Thoracic aorta (tissue), 2 donors: ENCODE measurements around the gene ZNF740. TPM values are rescaled to one million over a fixed set of nuclear protein-coding genes. Genes with fewer than 3 reads are reported as not detected.
"Not testable (repeated sequence)": the region's sequence is repeated elsewhere in the genome, so short reads cannot be mapped to it uniquely, and the experiment has no call there.

Experiments
- ATAC-seq: fragments of 150-250 bp; one replicate; pipeline ENCODE4 v1.8.0; 2017; ENCODE audit warnings: low read depth; ENCODE audit not compliant: insufficient number of reproducible peaks, low FRiP score
- DNase-seq: peaks from one replicate; pipeline ENCODE4 v3.0.0-alpha.2; 2020; ENCODE audit warnings: low spot score
- H3K27ac ChIP-seq, 2 donors: fragments of 200-600 bp; sonication (generic); 1 replicate in 1 of 2; 2 replicates in 1 of 2; pipeline ENCODE4 v1.5.1; 2016; ENCODE audit warnings: mild to moderate bottlenecking in 2 of 2, moderate library complexity in 2 of 2
- H3K27me3 ChIP-seq: fragments of 200-600 bp; sonication (generic); replicated peaks from 2 replicates; pipeline ENCODE4 v1.6.0; 2016; ENCODE audit warnings: mild to moderate bottlenecking; ENCODE audit not compliant: insufficient read depth
- H3K36me3 ChIP-seq: fragments of 200-600 bp; sonication (generic); one replicate; pipeline ENCODE4 v1.5.1; 2016
- H3K4me1 ChIP-seq, 2 donors: fragments of 200-600 bp; sonication (generic); 1 replicate in 1 of 2; 2 replicates in 1 of 2; pipeline versions ENCODE4 v1.5.1 to v1.6.0; 2016; ENCODE audit warnings: low read depth in 2 of 2, mild to moderate bottlenecking in 1 of 2; ENCODE audit not compliant: control insufficient read depth in 1 of 2
- H3K4me3 ChIP-seq: fragments of 200-600 bp; sonication (generic); 2 replicates; pipeline ENCODE4 v1.5.1; 2016; ENCODE audit warnings: mild to moderate bottlenecking
- H3K9me3 ChIP-seq: fragments of 200-600 bp; sonication (generic); 2 replicates; pipeline ENCODE4 v1.5.1; 2016
- total RNA-seq, 2 donors: library from RNA; depleted of rRNA; stranded (reverse); fragments of >200 nt; gene quantifications; one replicate each; pipeline versions ENCODE4 v1.1.0 to v1.2.3, GENCODE V29; 2016
- TF ChIP-seq, protein P1 (sequence below): fragments of 200-600 bp; sonication (generic); IDR thresholded peaks from one replicate; pipeline ENCODE4 v1.5.1; 2019; ENCODE audit warnings: antibody characterized with exemption

Gene ZNF740
- total RNA-seq, 2 donors from 2014 or later, result 22.2 to 28.4 TPM

DNA sequence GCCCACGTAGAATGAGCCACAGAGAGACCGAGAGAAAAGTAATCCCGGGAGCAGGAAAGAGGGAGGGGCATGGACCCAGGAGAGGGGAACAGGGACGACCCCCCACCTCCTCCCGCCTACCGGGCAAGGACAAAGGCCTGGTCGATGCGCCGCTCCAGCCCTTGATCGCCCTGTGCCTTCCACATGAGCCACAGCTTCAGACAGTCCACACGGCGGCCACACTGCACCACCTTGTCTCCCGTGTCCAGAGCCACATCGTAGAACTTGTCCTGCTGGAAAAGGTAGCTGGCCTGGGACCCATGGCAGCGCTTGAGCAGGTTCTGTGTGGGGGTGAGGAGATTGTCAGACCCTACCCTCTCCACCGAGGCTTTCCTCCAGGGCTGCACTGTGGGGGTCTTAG, 20.5 kb upstream of the ZNF740 start:
- peaks cover 24 to 46% of the 10 kb centered on the region in 2 donors for H3K4me1 ChIP-seq
- ATAC-seq (no peak), DNase-seq (no peak)
- H3K27ac ChIP-seq, result peak overlapping the region; percentile 65 to 96
- H3K9me3 ChIP-seq, result no peaks in the 10 kb centered on the region
- H3K27me3 ChIP-seq, result no peaks in the 10 kb centered on the region
- no peak overlapping the region for H3K4me3 ChIP-seq
- H3K36me3 ChIP-seq, result peaks cover 3% of the 10 kb centered on the region
- TF ChIP-seq, protein P1, sequence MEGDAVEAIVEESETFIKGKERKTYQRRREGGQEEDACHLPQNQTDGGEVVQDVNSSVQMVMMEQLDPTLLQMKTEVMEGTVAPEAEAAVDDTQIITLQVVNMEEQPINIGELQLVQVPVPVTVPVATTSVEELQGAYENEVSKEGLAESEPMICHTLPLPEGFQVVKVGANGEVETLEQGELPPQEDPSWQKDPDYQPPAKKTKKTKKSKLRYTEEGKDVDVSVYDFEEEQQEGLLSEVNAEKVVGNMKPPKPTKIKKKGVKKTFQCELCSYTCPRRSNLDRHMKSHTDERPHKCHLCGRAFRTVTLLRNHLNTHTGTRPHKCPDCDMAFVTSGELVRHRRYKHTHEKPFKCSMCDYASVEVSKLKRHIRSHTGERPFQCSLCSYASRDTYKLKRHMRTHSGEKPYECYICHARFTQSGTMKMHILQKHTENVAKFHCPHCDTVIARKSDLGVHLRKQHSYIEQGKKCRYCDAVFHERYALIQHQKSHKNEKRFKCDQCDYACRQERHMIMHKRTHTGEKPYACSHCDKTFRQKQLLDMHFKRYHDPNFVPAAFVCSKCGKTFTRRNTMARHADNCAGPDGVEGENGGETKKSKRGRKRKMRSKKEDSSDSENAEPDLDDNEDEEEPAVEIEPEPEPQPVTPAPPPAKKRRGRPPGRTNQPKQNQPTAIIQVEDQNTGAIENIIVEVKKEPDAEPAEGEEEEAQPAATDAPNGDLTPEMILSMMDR, result no peak

DNA sequence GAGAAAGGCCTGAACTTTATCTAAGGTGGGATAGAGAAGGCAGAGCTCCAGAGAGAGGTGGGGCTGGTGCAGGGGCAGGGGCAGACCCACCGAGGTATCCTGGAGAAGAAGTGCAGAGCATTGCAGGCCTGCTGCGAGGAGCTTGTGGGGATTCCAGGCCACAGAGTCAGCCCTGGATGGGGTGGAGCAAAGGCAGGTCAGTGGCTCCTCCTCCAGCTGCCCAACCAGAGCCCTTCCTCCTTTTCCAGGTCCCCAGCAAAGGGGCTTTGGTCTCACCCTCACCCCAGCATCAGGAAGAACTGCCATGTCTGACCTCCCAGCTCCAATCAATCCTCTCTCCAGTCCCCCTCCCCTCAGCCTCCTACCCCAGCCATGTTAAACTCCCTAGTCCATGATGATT, 19.8 kb upstream of the ZNF740 start:
- Histone ChIP-seq H3K9me3 (no peaks in the 10 kb centered on the region), H3K4me3 (no peak overlapping the region), H3K27me3 (no peaks in the 10 kb centered on the region), H3K4me1 (peaks cover 24 to 42% of the 10 kb centered on the region in 2 donors), H3K27ac (no peak overlapping the region), H3K36me3 (peaks cover 3% of the 10 kb centered on the region)
- ATAC-seq (no peak), DNase-seq (no peak)
- TF ChIP-seq, protein P1, result no peak

DNA sequence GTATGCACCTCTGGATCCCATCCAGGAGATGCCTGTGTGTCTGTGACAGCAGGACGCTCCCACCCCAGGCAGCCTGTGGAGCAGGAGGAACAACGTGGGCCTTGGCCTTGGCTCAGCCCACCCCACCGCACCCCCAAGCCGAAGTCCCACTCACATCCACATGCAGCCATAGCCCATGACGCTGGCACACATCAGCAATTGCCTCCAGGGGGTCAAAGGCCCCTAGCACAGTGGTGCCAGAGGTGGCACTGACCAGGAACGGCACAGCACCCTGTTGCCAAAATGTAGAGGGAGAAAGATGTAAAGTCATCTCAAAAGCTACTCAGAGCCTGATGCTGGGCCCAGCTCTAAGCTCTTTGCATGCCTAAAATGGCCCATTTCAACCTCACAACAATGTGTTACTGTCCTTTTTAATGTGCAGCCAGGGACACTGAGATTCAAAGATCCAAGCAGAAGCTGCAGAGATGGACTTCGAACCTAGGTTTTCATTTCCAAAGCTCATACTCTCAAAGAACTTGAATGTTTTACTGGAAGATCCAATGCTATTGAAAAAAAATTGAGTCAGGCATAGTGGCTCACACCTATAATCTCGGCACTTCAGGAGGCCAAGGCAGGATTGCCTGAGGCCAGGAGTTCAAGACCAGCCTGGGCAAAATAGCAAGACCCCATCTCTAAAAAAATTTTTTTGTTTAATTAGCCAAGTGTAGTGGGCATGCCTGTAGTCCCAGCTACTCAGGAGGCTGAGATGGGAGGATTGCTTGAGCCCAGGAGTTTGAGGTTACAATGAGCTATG, 19.2 kb upstream of the ZNF740 start:
- H3K9me3 ChIP-seq, result no peaks in the 10 kb centered on the region
- H3K36me3 ChIP-seq, result peaks cover 3% of the 10 kb centered on the region
- H3K27me3 ChIP-seq, result no peaks in the 10 kb centered on the region
- DNase-seq (no peak), ATAC-seq (no peak)
- TF ChIP-seq, protein P1, result no peak
- no peak overlapping the region for H3K4me3 ChIP-seq
- peaks cover 19 to 36% of the 10 kb centered on the region in 2 donors for H3K4me1 ChIP-seq
- no peak overlapping the region for H3K27ac ChIP-seq

DNA sequence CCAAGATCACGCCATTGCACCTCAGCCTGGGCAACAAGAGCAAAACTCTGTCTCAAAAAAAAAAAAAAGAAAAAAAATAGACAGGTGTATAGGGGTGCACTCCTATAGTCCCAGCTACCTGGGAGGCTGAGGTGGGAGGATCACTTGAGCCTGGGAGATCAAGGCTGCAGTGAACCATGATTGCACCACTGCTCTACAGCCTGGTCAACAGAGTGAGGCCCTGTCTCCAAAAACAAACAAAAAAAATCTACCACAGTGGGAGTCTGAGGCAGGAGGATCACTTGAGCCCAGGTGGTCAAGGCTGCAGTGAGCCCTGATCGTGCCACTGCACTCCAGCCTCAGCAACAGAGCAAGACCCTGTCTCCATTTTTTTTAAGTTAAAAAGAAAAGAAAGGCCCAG, 17.5 kb upstream of the ZNF740 start:
- not testable (repeated sequence) for H3K27me3 ChIP-seq, ATAC-seq, H3K27ac ChIP-seq, H3K36me3 ChIP-seq, H3K4me3 ChIP-seq, DNase-seq, H3K9me3 ChIP-seq
- peaks cover 8 to 20% of the 10 kb centered on the region in 2 donors for H3K4me1 ChIP-seq

DNA sequence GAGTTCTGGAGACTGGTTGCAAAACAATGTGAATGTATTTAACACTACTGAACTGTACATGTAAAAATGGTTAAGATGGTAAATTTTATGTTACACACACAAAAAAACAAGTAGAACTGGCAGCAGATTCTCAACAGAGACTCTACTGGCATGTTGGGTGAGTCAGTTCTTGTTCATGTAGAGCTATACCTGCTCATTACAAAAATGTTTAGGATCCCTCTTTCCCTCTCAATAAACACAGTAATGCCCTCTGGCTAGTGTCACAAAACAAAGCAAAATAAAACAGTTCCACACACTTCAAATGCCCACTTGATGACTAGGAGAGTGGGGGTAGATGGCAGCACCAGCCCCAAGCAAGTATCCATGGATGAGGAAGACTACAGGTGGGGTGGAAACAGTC, 13.7 kb upstream of the ZNF740 start:
- peaks cover 19% of the 10 kb centered on the region for H3K36me3 ChIP-seq
- TF ChIP-seq, protein P1, result no peak
- no peak overlapping the region for H3K4me3 ChIP-seq
- H3K9me3 ChIP-seq, result no peaks in the 10 kb centered on the region
- no peak for ATAC-seq
- H3K27me3 ChIP-seq, result no peaks in the 10 kb centered on the region
- H3K4me1 ChIP-seq, result no peaks in the 10 kb centered on the region
- no peak overlapping the region for H3K27ac ChIP-seq
- DNase-seq, result no peak
